GM12865 (cell line): ENCODE data around the gene PUDP.

Experiments used
- DNase-seq: peaks from one replicate; pipeline ENCODE4 v3.0.0; 2010; ENCODE audit warnings: low read depth
- H3K4me3 ChIP-seq: 2 replicates; pipeline ENCODE4 v1.5.1; 2011; ENCODE audit warnings: mild to moderate bottlenecking, low read depth, low read length, control low read depth
- CTCF ChIP-seq: IDR thresholded peaks from 2 replicates; pipeline ENCODE4 v1.5.1; 2011; ENCODE audit warnings: low read length, control low read depth, low read depth, inconsistent platforms; ENCODE audit not compliant: insufficient read depth; ENCODE audit errors: missing control alignments

The PUDP gene

DNA sequence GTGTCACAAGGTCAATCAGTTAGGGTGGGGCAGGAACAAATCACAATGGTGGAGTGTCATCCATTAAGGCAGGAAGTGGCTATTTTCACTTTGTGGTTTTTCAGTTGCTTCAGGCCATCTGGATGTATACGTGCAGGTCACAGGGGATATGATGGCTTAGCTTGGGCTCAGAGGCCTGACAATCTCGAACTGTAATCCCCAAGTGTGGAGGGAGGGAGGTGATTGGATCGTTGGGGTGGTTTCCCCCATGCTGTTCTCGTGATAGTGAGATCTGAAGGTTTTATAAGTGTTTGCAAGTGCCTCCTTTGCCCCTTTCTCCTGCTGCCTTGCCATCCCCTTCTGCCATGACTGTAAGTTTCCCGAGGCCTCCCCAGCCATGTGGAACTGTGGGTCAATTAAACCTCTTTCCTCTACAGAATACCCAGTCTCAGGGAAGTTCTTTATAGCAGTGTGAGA, 37.1 kb downstream of the PUDP start:
- DNase-seq = peak; percentile 85
- H3K4me3 ChIP-seq = peak overlapping the region; percentile 42
- TF ChIP-seq CTCF = no peak

- TF ChIP-seq CTCF = no peak
- peak; percentile 66 for DNase-seq
- peak overlapping the region; percentile 37 for H3K4me3 ChIP-seq
Measured at GRCh38 chrX:7109838-7110793, 37.8 kb downstream of the PUDP start.

GRCh38 chrX:7109049-7109531, 38.9 kb downstream of the PUDP start:
- no peak for TF ChIP-seq CTCF
- no peak for DNase-seq
- no peak overlapping the region for H3K4me3 ChIP-seq

DNA sequence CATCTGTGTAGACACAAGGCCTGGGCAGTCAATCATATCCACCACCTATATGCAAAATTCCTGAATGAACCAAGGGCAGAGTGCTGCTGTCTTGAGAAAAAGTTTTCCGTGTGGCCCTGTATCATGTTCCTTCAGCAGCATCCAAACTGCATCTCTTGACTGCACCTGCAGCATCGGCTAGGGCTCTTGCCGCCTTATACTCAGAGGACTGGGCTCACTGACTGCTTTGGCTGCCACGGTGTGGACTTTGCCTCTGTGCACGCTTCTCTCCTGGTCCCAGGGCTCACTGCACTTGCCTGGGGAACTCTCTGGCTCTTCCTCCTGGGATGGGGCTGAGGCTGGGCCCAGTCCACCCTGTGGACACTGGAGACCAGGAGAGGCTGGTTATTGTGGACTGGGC, 39.9 kb downstream of the PUDP start:
- no peak for DNase-seq
- H3K4me3 ChIP-seq = no peak overlapping the region

DNA sequence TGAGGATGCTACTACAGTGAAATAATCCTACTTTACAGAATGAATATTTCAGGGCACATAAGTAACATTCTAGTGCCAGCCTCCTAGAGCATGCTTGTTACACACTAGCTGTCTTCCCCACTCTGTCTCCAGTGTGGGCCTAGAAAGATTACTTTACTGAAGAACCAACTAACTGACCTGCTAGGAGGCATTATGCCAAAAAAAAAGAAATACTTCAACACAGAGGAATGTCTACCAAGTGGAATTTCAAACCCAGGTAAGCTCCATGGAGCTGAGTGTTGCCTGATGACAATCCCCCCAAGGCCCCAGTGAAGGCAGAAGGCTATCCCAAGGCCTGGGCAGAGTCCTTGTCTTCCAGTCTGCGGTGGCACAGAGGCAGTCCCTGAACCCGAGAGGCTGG, 41.3 kb downstream of the PUDP start:
- H3K4me3 ChIP-seq = no peak overlapping the region
- no peak for DNase-seq
- TF ChIP-seq CTCF = no peak

More for the DNA sequence above, 39.9 kb downstream of the PUDP start:
- no peak for TF ChIP-seq CTCF

- H3K4me3 ChIP-seq = no peak overlapping the region
- no peak for DNase-seq
- TF ChIP-seq CTCF = no peak
Measured at GRCh38 chrX:7102119-7102518, 45.8 kb downstream of the PUDP start.
